Left ventricle myocardium inferior (tissue), 1 donor: ENCODE data around the gene SRP68. TPM values are rescaled to one million over a fixed set of nuclear protein-coding genes. Genes with fewer than 3 reads are reported as not detected.
A peak's percentile ranks its signal among the peaks of the same experiment; 100 is the strongest.

ENCODE experiments used
- DNase-seq: peaks from one replicate; pipeline ENCODE4 v3.0.0-alpha.2; 2020
- H3K27ac ChIP-seq: fragments of 200-600 bp; replicated peaks from 2 replicates; pipeline ENCODE4 v1.8.0; 2021
- H3K27me3 ChIP-seq: fragments of 200-600 bp; 2 replicates; pipeline ENCODE4 v1.8.0; 2021; ENCODE audit warnings: low read depth
- H3K36me3 ChIP-seq: fragments of 200-600 bp; 2 replicates; pipeline ENCODE4 v1.8.0; 2021
- H3K4me1 ChIP-seq: fragments of 200-600 bp; 2 replicates; pipeline ENCODE4 v1.8.0; 2021
- H3K4me3 ChIP-seq: fragments of 200-600 bp; 2 replicates; pipeline ENCODE4 v1.8.0; 2021; ENCODE audit warnings: mild to moderate bottlenecking, moderate library complexity
- H3K9me3 ChIP-seq: fragments of 200-600 bp; replicated peaks from 2 replicates; pipeline ENCODE4 v1.8.0; 2021
- CTCF ChIP-seq: fragments of 200-600 bp; IDR thresholded peaks from 2 replicates; pipeline ENCODE4 v1.8.0; 2021; ENCODE audit warnings: antibody characterized with exemption, mild to moderate bottlenecking, borderline replicate concordance
- intact Hi-C: fragments of 100-400 bp; cut with micrococcal nuclease; formaldehyde crosslinking; loops from one replicate; pipeline ENCODE4 v1.11.0; 2022
- total RNA-seq: library from RNA; stranded (reverse); fragmentation: NEBNext Ultra II Directional; extraction: Animal tissue kit (Norgen Biotek cat#: 25700); gene quantifications from one replicate; pipeline ENCODE4 v1.2.1, GENCODE V29; 2021
- donor health status: DM: no; HTN: yes; CAD: no; lungs with severe emphysema.

The SRP68 gene
- total RNA-seq, 1 donor from 2014 or later, result 57.4 TPM

DNA sequence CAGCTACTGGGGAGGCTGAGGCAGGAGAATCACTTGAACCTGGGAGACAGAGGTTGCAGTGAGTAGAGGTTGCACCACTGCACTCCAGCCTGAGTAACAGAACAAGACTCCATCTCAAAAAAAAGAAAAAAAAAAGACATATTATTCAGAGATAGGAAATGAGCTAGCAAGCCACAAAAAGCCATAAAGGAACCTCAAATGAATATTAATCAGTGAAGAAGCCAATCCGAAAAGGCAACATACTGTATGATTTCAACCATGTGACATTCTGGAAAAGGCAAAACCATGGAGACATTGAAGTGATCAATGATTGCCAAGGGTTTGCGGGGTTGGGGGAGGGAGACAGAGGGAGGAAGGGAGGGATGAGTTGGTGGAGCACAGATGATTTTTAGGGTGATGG lies 39.6 kb upstream of the SRP68 start:
- no peaks in the 10 kb centered on the region for H3K36me3 ChIP-seq
- no peaks in the 10 kb centered on the region for H3K9me3 ChIP-seq
- TF ChIP-seq CTCF, result no peak
- intact Hi-C loops, result no loop called here
- no peaks in the 10 kb centered on the region for H3K4me1 ChIP-seq
- no peak overlapping the region for H3K4me3 ChIP-seq
- no peaks in the 10 kb centered on the region for H3K27me3 ChIP-seq
- DNase-seq, result no peak
- H3K27ac ChIP-seq, result no peak overlapping the region

- intact Hi-C loops, result no loop called here
- peak; percentile 14 for TF ChIP-seq CTCF
- H3K4me1 ChIP-seq, result peaks cover 19% of the 10 kb centered on the region
Measured at GRCh38 chr17:76107509-76107908, 35.2 kb upstream of the SRP68 start.

DNA sequence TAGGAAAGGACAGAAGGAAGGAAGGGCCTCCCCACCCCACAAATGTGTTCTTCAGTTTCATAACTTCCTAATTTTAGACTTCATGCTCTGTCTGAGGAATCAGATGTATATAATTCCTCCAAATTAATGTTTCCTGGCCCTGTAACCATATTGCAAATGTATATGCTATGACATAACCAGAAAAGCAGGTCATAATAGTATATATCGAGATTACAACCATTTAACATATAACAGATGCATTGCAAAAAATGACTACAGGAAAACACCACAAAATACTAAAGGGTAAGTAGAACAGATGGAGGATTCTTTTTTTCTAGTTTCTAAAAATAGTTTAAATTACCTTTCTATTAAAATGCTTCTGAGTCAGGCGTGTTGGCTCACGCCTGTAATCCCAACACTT lies 34.4 kb upstream of the SRP68 start:
- Histone ChIP-seq H3K36me3 (peaks cover 5% of the 10 kb centered on the region), H3K9me3 (no peaks in the 10 kb centered on the region), H3K27me3 (no peaks in the 10 kb centered on the region), H3K4me3 (no peak overlapping the region), H3K27ac (no peak overlapping the region), H3K4me1 (peaks cover 27% of the 10 kb centered on the region)
- intact Hi-C loops, result no loop called here
- no peak for TF ChIP-seq CTCF
- DNase-seq, result no peak

More at GRCh38 chr17:76107509-76107908, 35.2 kb upstream of the SRP68 start:
- no peak for DNase-seq
- Histone ChIP-seq H3K4me3 (no peak overlapping the region), H3K9me3 (no peaks in the 10 kb centered on the region), H3K27ac (no peak overlapping the region), H3K36me3 (no peaks in the 10 kb centered on the region), H3K27me3 (no peaks in the 10 kb centered on the region)

GRCh38 chr17:76104896-76105231 lies 32.5 kb upstream of the SRP68 start:
- H3K9me3 ChIP-seq, result no peaks in the 10 kb centered on the region
- intact Hi-C loops, result no loop called here
- no peak for DNase-seq
- no peak overlapping the region for H3K4me3 ChIP-seq
- no peak for TF ChIP-seq CTCF
- no peak overlapping the region for H3K27ac ChIP-seq
- peaks cover 23% of the 10 kb centered on the region for H3K36me3 ChIP-seq
- H3K4me1 ChIP-seq, result peaks cover 30% of the 10 kb centered on the region
- no peaks in the 10 kb centered on the region for H3K27me3 ChIP-seq

GRCh38 chr17:76104140-76104895 lies 32.0 kb upstream of the SRP68 start:
- Histone ChIP-seq H3K4me3 (peak overlapping the region; percentile 86), H3K36me3 (peaks cover 29% of the 10 kb centered on the region), H3K27me3 (no peaks in the 10 kb centered on the region), H3K27ac (peak overlapping the region; percentile 86), H3K9me3 (no peaks in the 10 kb centered on the region), H3K4me1 (peaks cover 30% of the 10 kb centered on the region)
- no peak for TF ChIP-seq CTCF
- no peak for DNase-seq
- intact Hi-C loops, result no loop called here
